Epithelial cell of prostate (primary cell): ENCODE results near the gene CMTM7.
A peak's percentile ranks its signal among the peaks of the same experiment; 100 is the strongest.

Experiments
- DNase-seq: peaks from one replicate; pipeline ENCODE4 v3.0.0-alpha.2; 2011; ENCODE audit warnings: low read depth, low spot score
- H3K27ac ChIP-seq: fragments of 450-650 bp; 2 replicates; pipeline ENCODE4 v1.5.1; 2017; ENCODE audit warnings: mild to moderate bottlenecking

The CMTM7 gene, protein sequence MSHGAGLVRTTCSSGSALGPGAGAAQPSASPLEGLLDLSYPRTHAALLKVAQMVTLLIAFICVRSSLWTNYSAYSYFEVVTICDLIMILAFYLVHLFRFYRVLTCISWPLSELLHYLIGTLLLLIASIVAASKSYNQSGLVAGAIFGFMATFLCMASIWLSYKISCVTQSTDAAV

DNA sequence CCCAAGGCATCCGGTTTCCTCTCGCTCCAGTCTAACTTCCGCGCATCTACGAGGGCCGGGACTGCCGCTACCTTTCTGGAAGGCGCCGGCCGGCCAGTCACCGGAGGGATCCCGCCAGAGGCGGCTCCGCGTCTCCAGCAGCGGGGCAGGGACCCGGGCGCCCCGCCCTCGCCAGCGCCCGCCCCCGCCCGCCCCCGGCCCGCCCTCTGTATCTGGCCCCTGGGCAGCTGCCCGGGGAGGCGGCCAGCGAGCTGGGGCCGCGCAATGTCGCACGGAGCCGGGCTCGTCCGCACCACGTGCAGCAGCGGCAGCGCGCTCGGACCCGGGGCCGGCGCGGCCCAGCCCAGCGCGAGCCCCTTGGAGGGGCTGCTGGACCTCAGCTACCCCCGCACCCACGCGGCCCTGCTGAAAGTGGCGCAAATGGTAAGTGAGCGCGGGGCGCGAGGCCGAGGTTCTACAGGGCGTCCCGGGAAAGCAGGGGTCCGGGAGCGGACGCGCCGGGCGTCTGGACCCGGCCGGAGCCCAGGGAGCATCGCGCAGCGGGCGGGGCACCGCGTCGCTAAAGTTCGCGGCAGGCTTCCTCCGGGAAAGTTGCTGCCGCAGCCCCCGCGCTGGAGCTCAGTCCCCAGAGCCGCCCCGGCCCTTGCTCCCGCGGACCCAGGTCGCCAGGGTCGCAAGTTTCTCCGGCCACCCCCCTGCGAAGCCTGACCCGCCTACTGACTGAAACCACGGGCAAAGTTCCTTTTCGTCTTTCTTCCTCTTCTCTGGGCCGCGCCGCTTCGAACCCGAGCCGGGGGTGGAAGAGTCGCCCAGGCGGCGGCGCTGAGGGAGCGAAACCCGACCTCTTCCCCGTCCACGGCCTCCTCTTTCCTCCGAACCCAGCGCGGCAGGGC lies at the start of gene CMTM7:
CMTM7 (plus strand) TSS at position 211 of the 893 bp plus-strand sequence; CDS start at position 265, 54 bp downstream.
- no peak for DNase-seq

DNA sequence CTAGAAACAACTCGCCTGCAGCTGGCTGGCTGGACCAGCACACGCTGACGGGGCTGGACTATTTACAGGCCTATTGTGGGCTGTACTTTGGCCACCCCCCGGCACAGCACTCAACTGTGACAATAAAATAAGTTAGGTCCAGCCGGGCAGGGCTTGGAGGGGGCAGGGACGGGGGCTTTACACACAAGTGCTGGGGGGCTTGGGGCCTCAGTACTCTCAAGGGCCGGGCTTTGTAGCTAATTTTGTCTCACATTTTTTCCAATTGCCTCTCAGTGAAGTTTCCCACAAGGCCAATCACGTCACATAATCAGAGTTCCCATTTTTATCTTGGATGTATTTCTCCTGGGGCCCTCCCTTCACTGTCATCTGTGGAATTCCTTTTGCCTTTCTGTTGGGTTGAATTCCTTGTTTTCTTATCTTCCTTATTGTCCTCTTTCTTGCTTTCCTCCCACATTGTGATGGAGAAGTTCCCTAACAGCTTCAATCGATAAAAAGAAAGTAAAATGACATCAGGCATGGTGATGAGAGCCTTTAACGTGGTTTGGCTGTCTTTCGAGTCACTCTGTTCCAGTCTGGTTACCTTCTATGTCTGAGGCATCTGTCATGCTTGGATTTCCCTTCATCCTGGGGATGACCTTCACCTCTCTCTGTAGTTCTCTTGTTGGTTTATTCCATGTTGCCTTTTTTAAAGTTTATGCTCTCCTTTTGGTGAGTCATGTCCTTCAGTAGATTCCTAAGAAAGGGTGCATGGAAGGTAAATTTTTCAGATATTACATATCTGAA lies 44.1 kb upstream of the CMTM7 start:
- no peak overlapping the region for H3K27ac ChIP-seq
- DNase-seq, result no peak

More for the DNA sequence above, at the start of gene CMTM7:
- H3K27ac ChIP-seq, result peak within 1 kb of the TSS; percentile 25

DNA sequence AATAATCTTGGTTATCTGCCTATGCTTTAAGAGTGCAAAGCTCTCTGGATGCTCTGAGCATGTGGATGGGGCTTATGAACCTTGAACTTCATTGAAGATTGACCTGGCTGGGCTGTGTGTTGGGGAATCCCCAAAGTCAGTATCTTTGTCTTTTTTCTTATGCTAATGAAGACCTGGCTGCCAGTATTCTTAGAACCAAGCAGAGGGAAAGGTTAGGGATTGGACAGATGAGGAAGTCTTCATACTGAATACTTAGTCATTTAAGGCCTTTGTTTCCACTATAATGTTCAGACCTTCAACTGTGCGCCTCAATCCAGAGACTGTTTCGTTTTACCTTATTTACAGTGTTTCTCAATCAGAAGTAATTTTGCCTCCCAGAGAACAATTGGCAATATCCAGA lies 42.5 kb upstream of the CMTM7 start:
- DNase-seq, result no peak
- no peak overlapping the region for H3K27ac ChIP-seq

DNA sequence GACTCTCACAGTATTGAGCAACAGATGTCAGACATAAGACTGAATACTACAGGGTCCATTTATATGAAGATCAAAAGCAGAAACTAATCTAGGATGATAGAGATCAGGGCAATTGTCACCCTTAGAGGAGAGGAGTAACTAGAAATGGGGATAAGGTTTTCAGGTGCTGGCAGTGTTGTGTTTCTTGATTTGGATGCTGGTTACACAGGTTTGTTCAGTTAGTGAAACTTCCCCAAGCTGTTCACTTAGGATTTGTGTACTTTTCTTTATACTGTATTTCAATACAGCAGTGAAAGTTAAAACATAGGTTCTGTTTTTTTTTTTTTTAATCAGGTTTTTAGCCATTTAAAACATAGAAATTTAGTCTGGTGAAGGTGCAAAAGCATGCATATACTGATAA lies 39.1 kb upstream of the CMTM7 start:
- H3K27ac ChIP-seq, result no peak overlapping the region
- no peak for DNase-seq

DNA sequence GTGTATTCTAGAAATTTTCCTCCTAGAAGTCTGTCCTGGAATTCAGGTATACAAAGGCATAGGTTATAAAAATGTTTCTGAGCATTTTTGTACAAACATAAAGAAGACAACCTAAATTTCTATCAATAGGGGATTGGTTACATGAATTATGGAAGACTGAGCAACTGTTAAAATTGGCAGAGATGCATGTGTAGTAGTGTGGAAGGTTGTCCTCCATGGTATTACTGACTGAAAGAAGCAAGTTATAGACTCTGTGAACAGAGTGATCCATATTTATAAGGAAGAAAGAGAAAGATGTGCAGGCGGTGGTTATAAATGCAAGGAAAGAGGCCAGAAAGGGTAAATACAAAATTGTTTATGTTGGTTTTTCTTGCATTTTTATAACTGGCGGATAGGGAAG lies 38.3 kb upstream of the CMTM7 start:
- H3K27ac ChIP-seq, result no peak overlapping the region
- DNase-seq, result no peak

DNA sequence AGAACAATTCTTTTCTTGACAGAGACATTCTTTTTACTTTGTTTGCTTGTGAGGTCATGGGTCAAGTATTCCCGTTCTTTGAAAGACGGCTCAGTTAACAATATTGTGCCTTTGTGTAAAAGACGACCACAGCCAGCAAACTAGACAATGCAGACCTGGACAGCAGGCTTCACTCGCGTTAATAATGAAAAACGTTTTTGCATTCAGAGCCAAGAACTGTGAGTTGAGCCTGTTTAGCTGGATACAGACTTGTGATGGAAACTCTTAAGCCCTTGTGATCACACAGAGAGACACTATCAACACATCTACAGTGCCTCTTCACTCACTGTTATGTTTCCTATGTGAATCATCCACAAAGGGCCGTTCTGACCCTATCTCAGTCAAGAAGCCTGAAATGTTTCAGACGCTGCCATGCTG lies 37.3 kb upstream of the CMTM7 start:
- no peak overlapping the region for H3K27ac ChIP-seq
- DNase-seq, result no peak

DNA sequence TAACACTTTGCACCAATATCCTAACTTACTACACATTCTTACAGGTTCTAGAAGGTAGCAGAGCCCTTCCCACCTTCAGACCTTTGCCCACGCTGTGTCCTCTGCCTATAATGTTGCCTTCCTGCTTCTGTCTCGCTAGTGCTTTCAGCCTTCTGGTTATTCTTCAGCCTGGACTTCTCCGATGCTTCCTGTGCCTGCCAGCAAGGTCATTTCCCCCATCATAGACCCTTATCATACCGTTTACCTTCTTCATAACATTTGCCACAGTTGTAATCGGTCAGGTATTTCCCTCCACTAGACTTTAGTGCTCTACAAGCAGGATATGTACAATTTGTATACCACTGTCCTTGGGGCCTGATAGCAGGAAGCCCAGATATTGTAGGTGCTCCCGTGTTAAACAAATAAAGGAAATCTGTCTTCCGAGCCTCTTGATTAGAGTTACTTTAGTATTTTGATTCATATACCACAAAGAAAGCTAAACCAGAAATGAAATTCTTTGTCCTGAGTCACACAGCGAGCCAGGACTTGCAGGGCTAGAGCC lies 35.8 kb upstream of the CMTM7 start:
- DNase-seq, result no peak
- no peak overlapping the region for H3K27ac ChIP-seq

DNA sequence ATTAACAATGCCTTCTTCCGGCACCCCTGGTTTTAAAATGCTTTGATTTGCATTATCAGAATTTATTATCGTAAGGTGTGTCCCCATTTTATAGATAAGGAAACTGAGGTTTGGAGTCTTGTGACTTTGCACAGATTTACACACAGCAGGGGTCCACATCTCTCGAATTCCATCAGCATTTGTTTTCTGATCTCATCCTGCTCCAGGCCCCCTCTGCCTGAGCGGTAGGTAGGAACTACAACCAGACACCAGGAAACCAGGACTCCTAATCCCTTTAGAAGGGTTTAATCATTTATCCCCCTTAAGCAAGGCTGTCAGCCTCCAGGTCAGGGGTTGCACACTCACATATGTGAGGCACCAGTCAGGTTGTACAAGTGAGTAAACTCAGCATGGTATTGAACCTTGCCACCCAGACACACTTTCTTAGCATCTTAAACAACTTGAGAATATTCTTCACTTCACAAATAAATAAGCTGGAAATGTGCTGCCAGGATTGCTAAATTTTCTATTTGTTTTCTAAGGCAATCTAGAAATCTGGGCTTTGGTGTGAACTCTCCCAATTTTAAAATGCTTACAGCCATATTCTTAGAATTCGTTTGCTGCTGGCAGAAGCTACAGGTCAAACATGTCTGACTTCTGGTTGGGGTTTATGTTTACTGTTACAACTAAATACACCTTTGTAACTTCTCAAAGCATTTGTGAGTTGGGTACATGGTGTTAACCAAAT lies 31.7 kb upstream of the CMTM7 start:
- no peak overlapping the region for H3K27ac ChIP-seq
- no peak for DNase-seq

DNA sequence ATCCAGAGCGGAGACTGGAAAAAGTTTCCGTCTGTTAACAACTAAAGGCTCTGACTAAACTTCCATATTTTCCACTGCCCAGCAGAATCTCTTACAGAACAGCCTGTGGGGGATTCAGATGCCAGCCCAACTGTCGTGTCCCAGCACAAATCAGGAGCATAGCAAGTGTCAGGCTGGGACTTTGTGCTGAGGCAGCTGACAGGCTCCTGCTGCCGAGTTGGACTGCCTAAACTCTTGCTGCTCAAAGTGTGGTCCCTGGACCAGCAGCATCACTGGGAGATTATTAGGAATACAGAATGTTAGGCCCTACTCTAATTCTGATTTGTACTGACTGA lies 31.2 kb upstream of the CMTM7 start:
- DNase-seq, result no peak
- H3K27ac ChIP-seq, result no peak overlapping the region

DNA sequence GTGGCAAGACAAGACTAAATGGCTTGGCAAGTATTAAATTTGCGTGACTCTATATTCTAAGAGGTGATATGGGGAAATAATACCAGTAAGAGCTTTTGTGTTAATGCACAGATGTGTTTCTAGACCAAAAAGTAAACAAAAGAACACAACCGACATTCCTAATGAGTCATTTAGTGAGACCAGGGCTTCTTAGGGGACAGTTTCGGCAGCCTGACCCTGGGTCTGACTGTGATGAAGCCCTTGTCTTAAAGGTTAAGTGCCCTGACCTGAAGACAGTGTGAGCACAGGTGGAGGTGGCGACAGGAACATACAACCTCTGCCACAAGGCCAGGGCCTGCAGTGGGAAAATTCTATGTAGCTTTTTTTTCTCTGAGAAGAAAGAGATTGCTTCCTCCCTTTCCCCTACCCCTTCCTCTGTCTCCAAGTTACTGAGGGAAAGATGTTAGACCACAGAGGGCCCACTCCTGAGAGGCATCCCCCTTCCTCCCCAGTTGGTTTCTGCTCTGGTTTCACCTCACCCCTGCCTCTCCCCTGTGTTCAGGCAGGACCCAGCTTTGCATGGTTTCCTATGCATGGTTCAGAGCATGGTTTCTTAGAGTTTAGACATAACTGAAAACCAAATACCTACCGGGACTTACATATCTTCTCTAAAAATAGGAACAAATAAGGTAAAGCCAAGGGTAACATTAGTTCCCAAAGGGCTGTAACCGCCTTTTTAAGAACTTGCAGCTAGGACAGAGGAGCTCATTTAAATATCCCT lies 24.8 kb upstream of the CMTM7 start:
- H3K27ac ChIP-seq, result no peak overlapping the region
- DNase-seq, result no peak

DNA sequence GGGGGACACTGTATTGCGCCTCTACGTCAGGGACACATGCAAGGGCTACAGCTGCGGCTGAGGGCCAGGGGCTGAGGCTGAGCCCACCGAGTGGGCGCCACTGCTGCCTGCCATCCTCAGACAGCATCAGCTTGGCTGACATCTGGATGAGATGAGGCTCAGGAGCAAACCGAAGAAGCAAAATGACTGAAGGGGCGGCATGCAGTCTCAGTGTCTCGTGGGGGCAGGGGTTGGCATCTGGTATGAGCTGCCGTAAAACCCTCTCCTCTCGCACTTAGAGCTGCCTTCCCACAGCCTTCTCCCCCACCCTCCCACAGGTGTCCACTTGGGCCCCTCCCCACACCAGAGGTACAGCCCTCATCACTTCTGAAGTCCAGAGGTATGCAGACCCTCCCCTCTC lies 24.2 kb upstream of the CMTM7 start:
- no peak for DNase-seq
- no peak overlapping the region for H3K27ac ChIP-seq

DNA sequence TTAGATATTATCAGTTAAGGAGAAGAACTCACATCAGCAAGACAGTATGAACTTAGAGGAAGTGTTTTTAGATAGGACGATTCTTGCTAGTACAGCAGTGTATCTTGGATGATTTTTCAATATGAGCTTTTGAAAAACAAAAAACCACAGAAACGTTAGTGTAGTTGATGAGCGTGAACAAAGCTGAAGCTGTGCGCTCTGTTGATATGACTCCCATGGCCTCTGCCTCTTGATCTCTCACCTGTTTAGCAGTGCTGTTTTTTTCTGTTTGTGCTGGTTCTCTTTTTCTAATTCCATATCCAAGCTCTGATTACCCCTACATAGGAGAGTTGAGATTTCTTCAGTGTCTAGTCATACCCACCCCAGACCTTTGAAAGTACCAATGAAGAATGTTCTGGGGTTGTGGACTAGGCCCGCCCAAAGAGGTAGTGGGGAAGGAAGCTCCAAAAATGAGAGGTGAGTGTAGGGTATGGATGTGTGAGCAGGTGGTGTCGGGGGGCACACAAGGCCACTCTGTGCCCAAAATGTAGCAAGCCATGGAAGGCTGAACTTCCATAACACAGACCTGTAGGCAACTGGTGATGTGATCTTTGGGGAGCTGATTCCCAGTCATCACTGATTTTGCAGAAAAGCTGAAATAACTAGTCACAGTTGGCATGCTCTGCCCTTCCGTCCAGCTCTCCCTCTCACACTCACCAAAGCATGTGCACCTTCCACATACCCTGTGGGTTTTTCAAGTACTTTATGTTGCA lies 20.0 kb upstream of the CMTM7 start:
- H3K27ac ChIP-seq, result no peak overlapping the region
- no peak for DNase-seq

DNA sequence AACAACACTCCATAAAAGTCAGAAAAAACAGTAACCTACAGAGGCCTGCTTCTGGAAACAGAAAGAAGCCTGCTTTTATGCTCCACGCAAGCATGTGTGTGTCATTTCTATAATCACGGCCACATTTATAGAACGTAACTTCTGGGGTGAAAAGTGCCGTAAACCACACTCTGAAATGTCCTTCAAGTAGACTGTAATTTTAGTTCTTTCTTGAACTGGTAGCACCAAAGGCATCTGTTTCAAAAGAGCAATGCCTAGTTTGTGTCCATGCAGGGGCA lies 19.5 kb upstream of the CMTM7 start:
- no peak for DNase-seq

DNA sequence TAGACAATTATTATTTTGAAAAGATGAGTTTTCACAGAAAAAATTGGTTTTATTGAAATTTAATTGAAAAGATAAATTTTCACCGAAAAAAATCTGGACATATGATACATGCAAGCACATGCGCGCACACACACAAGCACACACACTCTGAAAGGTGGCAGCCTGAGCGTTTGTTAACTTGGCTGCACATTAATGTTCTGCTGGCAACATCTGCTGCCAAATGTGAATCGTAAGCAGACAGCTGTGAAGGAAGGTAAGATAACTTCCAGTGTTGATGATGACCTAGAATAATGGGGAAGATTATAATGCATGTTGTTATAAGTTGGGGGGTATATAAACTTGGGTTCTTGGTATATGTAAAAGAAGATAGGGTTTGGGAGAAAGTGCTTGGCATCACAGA lies 18.4 kb upstream of the CMTM7 start:
- DNase-seq, result no peak

More for the DNA sequence above, 19.5 kb upstream of the CMTM7 start:
- H3K27ac ChIP-seq, result no peak overlapping the region

DNA sequence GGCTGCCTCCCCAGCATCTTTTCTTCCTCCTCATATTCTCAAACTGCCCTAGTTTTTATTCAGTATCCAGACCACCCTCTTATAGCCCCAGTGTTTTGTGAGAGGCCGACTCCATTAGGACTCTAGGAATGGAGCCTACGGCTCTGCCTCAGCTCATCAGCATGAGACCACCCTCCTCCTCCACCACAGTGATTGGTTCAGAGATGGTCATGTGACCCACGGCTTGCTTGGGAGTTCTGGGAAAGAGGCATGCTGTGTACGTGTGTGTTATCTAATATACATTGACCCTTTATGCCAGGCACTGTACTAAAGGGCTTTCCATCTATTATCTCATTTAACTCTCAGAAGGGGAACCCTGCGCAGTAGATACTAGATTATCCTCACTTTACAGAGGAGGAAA lies 17.8 kb upstream of the CMTM7 start:
- no peak for DNase-seq
- no peak overlapping the region for H3K27ac ChIP-seq

More for the DNA sequence above, 18.4 kb upstream of the CMTM7 start:
- no peak overlapping the region for H3K27ac ChIP-seq

DNA sequence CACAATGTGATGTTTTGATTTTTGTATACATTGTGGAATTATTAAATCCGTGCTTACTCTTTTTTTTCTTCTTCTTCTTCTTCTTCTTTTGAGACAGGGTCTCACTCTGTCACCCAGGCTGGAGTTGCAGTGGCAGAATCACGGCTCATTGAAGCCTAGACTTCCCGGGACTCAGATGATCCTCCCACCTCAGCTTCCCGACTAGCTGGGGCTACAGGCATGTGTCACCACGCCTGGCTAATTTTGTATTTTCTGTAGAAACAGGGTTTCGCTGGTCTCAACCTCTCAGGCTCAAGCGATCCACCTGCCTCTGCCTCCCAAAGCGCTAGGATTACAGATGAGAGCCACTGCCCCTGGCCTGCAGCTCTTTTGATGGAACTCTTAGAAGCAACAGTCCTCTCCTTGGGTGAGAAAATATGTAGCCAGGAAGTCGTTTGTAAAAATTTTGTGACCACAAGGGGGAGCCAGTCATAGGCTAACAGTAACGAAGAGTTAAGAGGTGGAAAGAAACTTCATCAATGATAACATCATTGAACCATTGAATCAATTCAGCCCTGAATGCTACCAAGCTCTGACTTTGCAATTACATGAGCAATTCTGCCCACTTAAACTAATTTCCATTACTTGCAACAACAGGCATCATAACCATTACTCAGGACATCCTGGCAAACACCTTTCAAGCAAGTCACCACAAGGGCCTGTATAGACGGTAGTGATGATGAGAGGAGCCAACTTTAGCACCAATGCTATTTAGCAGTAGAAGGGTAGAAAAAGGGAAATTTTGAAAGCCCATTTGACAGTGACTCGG lies 16.7 kb upstream of the CMTM7 start:
- no peak for DNase-seq
- no peak overlapping the region for H3K27ac ChIP-seq

DNA sequence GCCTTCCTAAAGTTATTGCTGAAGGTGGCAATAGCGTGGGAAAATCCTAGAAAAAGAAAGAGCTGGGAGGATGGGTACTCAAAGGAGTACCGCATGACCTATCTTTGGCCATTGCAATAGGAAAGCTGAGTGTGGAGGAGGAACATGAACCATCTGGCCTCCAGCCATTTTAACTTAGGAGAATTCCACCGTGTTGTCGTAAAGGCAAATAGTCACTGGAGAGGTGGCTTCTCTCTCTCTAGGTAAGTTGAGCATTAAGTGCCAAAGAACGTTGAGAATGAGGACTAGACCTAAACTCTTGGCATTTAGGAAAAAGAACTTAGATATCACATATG lies 16.1 kb upstream of the CMTM7 start:
- no peak overlapping the region for H3K27ac ChIP-seq
- no peak for DNase-seq

DNA sequence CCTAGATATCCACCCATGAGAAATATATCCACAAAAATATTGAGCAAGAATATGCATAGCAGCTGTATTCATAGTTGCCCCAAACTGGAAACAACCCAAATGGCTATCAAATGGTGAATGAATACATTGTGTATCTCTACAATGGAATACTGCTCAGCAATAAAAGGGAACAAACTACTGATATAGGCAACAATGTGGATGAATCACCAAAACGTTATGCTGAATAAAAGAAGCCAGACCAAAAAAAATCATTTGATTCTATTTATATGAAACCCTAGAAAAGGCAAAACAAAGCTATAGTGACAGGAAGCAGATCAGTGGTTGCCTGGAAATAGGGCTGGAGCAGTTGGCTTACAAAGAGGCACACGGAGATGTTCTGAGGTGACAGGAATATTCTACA lies 15.5 kb upstream of the CMTM7 start:
- no peak for DNase-seq

More for the DNA sequence above, 15.5 kb upstream of the CMTM7 start:
- H3K27ac ChIP-seq, result no peak overlapping the region
